Measurements from ENCODE around the gene KCNN1.

DNA sequence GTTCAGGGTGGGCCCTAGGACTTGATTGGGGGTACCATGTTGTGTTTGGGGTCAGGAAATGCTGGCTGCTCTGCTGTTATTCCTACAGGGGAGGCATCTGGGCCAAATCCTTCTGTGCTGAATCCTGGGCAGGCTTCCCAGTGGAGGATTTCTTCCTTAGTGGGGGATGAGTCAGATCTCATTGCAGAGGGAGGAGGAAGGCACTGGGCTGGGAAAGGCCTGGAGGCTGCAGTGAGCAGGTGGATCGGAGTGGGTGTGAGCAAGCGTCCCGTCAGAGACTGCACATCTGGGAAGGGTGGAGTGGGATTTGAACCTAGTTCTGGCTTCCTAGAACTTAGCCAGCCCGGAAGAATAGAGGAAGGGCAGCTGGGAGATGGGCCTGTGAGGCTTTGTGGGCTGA lies 22.6 kb upstream of the KCNN1 start:
- TF ChIP-seq, protein P1, sequence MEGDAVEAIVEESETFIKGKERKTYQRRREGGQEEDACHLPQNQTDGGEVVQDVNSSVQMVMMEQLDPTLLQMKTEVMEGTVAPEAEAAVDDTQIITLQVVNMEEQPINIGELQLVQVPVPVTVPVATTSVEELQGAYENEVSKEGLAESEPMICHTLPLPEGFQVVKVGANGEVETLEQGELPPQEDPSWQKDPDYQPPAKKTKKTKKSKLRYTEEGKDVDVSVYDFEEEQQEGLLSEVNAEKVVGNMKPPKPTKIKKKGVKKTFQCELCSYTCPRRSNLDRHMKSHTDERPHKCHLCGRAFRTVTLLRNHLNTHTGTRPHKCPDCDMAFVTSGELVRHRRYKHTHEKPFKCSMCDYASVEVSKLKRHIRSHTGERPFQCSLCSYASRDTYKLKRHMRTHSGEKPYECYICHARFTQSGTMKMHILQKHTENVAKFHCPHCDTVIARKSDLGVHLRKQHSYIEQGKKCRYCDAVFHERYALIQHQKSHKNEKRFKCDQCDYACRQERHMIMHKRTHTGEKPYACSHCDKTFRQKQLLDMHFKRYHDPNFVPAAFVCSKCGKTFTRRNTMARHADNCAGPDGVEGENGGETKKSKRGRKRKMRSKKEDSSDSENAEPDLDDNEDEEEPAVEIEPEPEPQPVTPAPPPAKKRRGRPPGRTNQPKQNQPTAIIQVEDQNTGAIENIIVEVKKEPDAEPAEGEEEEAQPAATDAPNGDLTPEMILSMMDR (IDR thresholded peaks at IDR 0.05) = no peak
- TF ChIP-seq POLR2A (IDR thresholded peaks at IDR 0.05) = no peak

Measured in thyroid gland (tissue), 4 donors.